OCI-M2 (cell line): ENCODE data around the gene GON4L.
"Not testable (repeated sequence)": the region's sequence is repeated elsewhere in the genome, so short reads cannot be mapped to it uniquely, and the experiment has no call there.

Source experiments
- DNase-seq: peaks from one replicate; lab custom pipeline; 2025; ENCODE audit not compliant: unreplicated experiment; lab: John Stamatoyannopoulos, UW

GON4L gene

GRCh38 chr1:155747586-155747985 lies 109.4 kb downstream of the GON4L start:
- DNase-seq: not testable (repeated sequence)

GRCh38 chr1:155745284-155746228 lies 111.5 kb downstream of the GON4L start:
- peak; percentile 65 for DNase-seq

DNA sequence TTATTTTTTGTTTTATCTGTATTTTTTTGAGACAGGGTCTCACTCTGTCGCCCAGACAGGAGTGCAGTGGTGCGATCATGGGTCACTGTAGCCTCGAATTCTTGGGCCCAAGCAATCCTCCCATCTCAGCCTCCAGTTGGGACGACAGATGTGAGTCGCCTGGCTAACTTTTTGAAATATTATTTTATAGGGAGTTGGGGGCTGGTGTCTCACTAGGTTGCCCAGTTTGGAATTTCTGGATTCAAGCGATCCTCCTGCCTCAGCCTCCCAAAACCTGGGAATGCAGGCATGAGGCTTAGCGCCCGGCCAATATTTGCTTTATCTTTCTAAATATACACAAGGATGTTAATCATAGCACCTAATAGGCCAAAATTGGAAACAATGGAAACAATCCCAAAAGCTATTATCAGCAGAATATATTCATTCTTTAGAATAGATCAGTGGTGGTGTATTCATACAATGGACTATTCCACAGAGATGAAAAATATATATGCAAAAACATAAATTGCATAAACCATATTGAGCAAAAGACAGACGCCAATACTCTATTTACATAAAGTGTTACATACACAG lies 112.2 kb downstream of the GON4L start:
- DNase-seq: no peak

DNA sequence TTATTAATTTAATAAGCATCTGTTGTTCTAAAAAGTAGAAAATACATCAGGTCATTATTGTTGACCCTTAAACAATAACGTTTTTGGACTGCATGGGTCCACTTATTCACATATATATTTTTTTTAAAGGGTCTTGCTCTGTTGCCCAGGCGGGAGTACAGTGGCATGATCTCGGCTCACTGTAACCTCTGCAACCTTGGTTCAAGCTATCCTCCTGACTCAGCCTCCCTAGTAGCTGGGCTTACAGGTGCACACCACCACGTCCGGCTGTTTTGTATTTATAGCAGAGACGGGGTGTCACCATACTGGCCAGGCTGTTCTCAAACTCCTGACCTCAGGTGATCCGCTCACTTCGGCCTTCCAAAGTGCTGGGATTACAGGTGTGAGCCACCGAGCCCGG lies 115.1 kb downstream of the GON4L start:
- no peak for DNase-seq

- no peak for DNase-seq
Observed at GRCh38 chr1:155740995-155741394, 116.0 kb downstream of the GON4L start.

GRCh38 chr1:155729031-155729898 lies 127.7 kb downstream of the GON4L start:
- no peak for DNase-seq

GRCh38 chr1:155725142-155725541 lies 131.9 kb downstream of the GON4L start:
- no peak for DNase-seq

DNA sequence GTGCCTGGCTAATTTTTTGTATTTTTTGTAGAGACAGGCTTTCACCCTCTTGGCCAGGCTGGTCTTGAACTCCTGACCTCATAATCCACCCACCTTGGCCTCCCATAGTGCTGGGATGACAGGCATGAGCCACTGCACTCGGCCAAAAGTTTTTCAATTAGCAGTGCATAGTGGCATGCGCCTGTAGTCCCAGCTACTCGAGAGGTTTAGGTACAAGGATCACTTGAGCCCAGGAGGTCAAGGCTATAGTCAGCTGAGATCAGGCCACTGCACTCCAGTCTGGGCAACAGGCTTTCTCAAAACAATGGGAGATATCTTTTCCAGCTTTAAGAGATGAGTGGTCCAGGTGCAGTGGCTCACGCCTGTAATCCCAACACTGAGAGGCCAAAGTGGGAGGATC lies 137.3 kb downstream of the GON4L start:
- no peak for DNase-seq

- not testable (repeated sequence) for DNase-seq
Observed at GRCh38 chr1:155718524-155719115, 138.4 kb downstream of the GON4L start.

GRCh38 chr1:155717041-155717440 lies 140.0 kb downstream of the GON4L start:
- DNase-seq: no peak

- no peak for DNase-seq
Observed at GRCh38 chr1:155715777-155716176, 141.2 kb downstream of the GON4L start.

DNA sequence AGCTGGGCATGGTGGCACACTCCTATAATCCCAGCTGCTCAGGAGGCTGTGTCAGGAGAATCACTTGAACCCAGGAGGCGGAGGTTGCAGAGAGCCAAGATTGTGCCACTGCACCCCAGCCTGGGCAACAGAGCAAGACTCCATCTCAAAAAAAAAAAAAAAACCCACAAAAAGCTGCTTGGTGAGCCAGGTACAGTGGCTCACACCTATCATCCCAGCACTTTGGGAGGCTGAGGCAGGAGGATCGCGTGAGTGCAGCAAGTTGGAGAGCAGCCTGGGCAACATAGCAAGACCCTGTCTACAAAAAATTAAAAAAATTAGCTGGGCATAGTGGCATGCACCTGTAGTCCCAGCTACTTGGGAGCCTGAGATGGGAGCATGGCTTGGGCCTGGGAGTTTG lies 142.0 kb downstream of the GON4L start:
- not testable (repeated sequence) for DNase-seq

GRCh38 chr1:155713075-155713474 lies 143.9 kb downstream of the GON4L start:
- DNase-seq: no peak

DNA sequence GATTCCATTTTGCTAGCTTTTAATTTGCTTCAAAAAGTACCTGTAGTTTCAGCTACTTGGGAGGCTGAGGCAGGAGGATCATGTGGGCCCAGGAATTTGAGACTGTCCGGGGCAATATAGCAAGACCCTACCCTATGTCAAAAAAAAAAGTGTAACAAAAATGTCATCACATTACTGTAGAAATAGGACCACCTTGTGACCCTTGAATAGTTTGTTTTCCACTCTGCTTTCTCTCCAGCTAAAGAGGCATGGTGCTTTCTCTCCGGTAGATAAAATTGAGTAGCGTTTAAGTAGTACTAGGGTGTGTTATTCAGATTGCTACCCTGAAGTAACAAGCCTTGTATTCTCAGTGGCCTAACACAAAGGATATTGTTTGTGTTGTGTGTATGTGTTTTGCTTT lies 144.4 kb downstream of the GON4L start:
- DNase-seq: not testable (repeated sequence)

DNA sequence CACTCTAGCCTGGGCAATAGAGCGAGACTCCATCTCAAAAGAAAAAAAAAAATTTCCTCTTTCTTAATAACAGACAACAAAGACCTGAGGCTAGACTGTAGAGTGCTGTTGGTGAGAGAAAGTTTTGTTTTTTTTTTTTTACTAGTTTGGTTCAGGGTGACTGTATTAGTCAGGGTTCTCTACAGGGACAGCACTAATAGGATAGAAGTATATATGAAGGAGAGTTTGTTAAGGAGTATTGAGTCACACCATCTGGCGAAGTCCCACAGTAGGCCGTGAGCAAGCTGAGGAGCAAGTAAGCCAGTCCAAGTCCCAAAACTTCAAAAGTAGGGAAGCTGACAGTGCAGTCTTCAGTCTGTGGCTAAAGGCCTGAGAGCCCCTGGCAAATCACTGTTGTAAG lies 145.6 kb downstream of the GON4L start:
- not testable (repeated sequence) for DNase-seq

- DNase-seq: no peak
Observed at GRCh38 chr1:155709391-155709790, 147.6 kb downstream of the GON4L start.

- no peak for DNase-seq
Observed at GRCh38 chr1:155706139-155706538, 150.9 kb downstream of the GON4L start.

DNA sequence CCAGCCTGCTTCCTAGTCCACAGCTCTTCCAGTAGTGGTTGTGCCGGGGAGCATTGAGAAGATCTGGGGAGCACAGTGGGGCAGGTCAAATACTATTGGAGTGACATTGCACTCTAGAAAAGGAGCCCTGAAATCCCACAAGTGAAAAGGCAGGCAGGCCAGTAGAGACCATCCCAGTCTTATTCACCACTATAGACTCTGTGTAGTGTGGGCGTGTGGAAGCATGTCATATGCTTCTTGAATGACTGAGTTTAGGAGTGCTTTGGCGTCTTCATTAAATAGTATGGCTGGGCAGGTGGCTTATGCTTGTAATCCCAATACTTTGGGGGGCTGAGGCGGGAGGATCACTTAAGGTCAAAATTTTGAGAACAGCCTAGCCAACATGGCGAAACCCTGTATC lies 152.6 kb downstream of the GON4L start:
- not testable (repeated sequence) for DNase-seq

GRCh38 chr1:155703216-155703615 lies 153.8 kb downstream of the GON4L start:
- DNase-seq: no peak

DNA sequence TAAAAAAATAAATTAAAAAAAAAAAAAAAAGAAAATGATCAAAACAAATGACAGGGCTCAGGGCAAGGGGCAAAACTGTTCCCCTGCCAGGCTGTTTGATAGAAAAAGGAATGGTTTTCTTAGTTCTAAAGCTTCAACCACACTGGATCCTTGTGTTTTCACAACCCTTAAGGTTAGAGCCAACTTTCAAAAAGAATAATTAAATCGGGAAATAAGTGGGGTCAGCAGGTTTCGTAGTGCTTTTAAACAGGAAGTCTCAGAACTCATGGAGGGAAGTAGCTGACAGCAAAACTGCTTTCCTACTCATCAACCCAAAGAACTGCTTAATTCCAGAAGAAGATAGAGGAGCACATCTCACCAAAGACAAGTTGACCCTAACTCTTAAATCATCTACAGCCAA lies 155.3 kb downstream of the GON4L start:
- DNase-seq: not testable (repeated sequence)
